GM10847 (cell line): Measurements from ENCODE around the gene DMGDH.

Source experiments
- POLR2A ChIP-seq: IDR thresholded peaks from 2 replicates; pipeline ENCODE4 v1.6.1; 2011; ENCODE audit not compliant: insufficient read length; ENCODE audit errors: extremely low read depth

The DMGDH gene

GRCh38 chr5:78975035-78975434 is 94.4 kb downstream of the DMGDH start:
- no peak for TF ChIP-seq POLR2A

DNA sequence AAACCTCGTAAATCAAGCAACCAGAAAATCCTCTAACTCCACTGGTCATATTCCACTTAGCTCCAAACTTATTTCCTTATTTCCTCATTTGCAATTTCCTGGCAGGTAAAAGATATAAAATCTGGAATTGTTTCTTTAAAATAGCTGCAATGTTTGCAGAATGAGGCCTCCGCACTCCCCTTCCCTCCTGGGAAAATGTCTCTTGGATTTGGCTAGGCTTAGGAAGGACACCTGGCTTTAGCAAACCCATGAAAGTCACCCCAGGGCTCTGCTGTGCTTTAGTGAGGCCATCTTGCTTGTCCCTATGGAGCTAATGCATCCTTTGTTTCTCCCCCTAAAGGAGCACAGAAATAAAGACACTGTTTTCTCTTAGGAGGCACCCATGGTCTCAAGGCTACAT is 94.9 kb downstream of the DMGDH start:
- TF ChIP-seq POLR2A: no peak

DNA sequence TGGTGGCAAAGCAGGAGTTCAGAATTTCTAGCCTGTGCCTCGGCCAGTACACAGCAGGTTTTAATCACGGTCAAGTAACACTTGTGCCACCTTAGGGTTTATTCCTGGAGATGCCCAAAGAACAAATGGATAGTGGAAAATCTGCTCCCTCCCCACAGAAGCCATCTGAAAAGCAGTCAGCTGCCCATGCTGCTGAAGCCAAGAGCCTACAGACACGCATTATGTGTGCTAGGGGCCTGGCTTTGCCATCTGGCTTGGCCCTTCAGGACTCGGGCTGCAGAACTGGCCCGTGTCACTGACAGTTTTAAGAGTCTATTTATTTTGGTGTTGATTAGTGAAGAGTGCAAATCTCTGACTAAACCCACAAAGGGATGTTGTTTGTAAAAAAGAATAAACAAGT is 95.5 kb downstream of the DMGDH start:
- TF ChIP-seq POLR2A: no peak

DNA sequence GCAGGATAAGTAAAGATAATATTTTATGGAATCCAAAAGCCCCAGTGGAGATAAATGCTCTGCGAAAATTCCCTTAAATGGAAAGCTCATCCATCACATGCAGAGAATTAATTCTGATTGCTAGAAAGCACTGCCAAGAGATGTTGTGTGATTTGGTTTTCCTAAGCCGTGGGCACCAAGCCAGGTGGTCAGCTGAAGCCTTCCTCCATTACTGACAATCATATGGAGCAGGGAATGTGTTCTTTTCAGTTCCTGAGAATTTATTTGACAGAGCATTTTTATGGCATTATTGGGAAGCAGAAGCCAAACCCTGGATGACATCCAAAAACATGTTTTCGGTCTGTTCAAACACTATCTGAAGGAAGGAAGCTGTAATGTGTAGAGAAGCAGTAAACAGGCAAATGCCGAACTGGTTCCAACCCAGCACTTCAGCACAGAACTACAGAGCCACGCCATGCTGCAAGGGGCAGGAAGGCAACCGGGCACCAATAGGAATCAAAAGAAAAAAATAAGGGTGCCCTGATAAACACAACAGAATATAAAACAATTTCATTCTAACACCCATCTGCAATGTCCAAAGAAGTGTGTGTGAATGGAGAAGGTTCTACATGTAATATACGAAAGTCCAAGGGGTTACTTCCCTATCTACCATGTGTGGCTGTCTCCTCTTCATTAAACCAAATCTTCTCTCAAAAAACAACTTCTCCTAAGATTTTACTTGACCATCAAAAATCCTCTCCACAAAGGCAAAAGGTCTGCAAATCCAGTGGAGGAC is 96.6 kb downstream of the DMGDH start:
- TF ChIP-seq POLR2A: no peak

DNA sequence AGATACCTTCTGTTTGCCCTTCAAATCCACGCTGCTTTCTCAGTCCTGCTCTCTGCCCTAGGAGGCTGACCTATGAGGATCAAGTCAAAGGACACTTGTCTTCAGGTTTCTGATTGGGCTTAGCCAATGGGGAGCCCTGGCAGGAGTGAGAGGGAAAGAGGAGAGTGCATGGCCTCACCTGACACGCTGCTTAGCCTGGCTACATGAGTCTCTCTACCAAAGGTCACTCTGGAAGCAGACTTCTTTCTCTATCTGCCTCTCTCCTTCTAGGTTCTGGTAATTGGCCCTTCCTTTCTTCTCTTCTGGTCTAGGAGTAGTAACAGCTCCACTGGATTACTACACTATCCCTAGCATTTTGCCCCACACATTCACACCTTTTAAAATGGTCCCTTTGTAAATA is 97.5 kb downstream of the DMGDH start:
- TF ChIP-seq POLR2A: no peak

DNA sequence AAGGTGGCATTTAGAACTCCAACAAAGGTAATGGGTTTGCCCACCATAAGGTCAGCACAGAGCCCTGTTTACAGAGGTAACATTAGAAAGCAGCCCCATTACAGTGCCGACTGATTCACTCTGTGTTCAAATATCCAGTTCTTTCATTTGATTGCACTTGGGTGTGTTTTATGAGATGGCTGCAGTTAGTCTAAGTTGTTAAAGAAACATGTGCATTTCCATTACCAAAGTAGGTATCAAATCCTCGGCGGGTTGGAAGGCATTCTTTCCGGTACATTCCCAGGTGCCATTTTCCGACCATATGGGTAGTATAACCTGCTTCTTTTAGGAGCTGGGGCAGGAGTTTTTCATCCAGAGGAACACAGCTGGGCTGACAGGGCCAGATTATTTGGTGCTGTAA is 100.7 kb downstream of the DMGDH start:
- no peak for TF ChIP-seq POLR2A

- no peak for TF ChIP-seq POLR2A
Measured at GRCh38 chr5:78964889-78965288, 104.6 kb downstream of the DMGDH start.

GRCh38 chr5:78961743-78962142 is 107.7 kb downstream of the DMGDH start:
- TF ChIP-seq POLR2A: no peak

- no peak for TF ChIP-seq POLR2A
Measured at GRCh38 chr5:78959767-78960166, 109.7 kb downstream of the DMGDH start.

- no peak for TF ChIP-seq POLR2A
Measured at GRCh38 chr5:78958672-78959445, 110.6 kb downstream of the DMGDH start.

GRCh38 chr5:78956901-78957300 is 112.6 kb downstream of the DMGDH start:
- no peak for TF ChIP-seq POLR2A

- no peak for TF ChIP-seq POLR2A
Measured at GRCh38 chr5:78953092-78953800, 116.2 kb downstream of the DMGDH start.
